Anterior cingulate cortex (tissue), 58 donors: ENCODE results near the gene PRKG1.

Experiments
- DNase-seq, 58 donors: peaks; one replicate each; lab custom pipeline; 2025; lab: John Stamatoyannopoulos, UW

The PRKG1 gene

DNA sequence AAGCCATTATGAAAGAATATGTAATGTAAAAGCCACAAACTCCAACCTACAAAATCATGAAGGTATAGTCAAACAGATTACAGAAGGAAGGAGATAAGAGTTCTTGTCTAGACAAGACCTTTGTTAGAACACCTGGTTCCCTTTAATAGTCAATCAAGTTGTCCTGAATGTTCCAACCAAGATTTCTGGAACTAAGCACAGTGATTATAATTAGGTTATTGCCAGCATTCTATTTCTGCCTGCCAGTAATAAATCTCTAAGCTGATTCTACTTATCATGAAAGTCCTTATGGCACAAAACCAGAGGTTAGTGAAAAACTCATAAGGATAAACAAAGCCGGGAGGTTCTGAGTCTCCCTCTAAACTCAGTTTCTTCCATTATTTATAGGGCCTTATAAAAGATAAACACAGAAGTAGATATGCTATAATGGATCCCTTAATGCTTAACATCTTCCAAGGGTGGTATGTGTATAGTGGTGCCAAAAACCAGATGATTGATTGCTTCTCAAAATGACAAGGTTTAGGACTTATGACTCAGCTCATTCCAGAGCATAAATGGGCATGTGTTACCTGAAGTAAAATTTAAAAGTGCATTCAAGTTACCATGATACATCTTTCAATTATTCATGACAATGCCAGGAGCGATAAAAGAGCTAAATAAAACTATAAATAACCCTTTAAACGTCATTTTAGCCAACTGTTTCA, 387.9 kb downstream of the PRKG1 start:
- no peak for DNase-seq

- DNase-seq: no peak
Measured at GRCh38 chr10:51468424-51468823, 394.1 kb downstream of the PRKG1 start.

DNA sequence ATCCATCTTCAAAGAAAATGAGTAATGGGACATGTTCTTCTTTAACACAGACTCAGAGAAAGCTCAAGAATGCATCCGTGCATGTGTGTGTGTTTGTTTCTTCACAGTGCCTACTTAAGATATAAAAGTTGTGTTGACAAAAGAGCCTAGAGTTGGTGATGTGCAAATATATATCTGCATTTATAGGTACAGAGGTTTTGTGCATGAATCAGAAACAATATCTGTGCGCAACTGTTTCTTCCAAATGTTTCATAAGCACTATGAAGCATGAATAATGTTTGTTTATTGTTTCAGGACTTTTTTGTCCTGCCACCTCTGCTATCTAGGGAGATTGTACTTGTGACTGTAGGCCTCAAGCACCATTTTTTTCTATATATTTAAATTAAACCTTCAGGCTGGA, 395.4 kb downstream of the PRKG1 start:
- no peak for DNase-seq

GRCh38 chr10:51471271-51471670, 397.0 kb downstream of the PRKG1 start:
- no peak for DNase-seq

GRCh38 chr10:51472154-51472553, 397.9 kb downstream of the PRKG1 start:
- DNase-seq: no peak

DNA sequence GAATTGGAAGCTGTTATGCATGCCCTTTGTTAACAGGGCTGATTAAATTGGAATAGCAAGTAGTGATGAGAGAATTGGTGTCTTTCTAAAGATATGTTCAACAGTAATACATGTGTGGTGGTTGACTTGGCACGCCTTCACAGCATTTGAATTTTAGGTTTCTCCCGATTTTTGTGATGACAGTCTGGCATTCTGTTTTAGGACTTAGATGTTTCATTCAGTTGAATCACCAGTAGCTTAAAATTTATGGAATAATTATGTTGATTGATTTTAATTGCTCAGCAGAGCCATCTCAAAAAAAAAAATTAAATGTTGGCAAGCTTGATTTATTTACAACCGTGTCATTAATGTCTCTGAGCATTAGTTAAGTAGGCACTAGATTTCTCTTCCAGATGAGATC, 405.4 kb downstream of the PRKG1 start:
- DNase-seq: no peak

- DNase-seq: no peak
Measured at GRCh38 chr10:51485668-51486067, 411.4 kb downstream of the PRKG1 start.

- DNase-seq: no peak
Measured at GRCh38 chr10:51487576-51487975, 413.3 kb downstream of the PRKG1 start.

DNA sequence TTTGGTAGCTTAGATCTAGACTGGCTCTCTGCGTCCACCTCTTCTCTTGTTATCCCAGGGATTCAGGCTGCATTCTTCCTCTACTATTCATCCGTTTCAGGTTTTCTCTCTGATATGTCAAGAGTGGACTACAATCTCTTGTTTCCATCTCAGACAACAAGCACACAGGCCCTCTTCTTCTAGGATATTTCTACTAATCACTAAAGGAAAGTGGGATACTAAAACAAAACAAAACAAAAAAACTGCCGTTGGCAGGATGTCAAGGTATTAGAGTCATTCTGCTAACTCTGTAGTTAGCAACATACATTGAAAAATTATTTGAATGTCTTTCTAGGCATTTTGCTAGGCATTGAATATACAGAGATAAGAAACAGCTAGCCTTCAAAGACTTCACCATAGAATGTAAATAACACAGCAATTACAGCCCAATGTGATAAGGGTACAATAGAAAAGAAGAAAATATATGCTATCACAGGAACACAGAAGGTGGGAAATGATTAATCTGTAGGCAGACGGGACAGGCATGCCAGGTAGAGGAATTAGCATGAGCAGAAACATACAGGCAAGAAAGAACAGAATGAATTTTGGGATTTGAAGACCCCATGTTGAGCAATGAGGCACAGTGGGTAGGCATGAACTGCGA, 414.6 kb downstream of the PRKG1 start:
- no peak for DNase-seq

- DNase-seq: no peak
Measured at GRCh38 chr10:51498424-51498823, 424.1 kb downstream of the PRKG1 start.

GRCh38 chr10:51501396-51501795, 427.1 kb downstream of the PRKG1 start:
- DNase-seq: peak in 3 of 58 donors; percentile 4 to 42 (median 4)

GRCh38 chr10:51502124-51502523, 427.8 kb downstream of the PRKG1 start:
- DNase-seq: no peak

- DNase-seq: no peak
Measured at GRCh38 chr10:51503378-51503777, 429.1 kb downstream of the PRKG1 start.

DNA sequence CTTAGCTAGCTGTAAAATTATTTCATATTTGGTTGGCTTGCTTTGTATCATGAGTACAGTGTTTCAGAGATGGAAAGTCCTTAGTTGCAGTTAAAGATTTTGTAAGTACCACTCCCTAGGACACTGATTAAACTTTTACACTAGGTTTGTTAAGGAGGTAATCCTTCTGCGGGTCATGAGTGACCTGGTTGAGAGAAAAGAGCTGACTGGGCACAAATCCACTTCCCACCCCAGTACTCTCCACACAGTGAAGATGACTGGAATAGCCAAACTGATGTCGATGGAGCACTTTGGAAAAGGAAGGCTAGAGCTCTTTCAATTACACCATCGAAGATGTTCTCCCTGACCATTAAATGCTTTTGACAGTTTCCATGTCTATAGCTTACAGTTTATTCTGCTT, 433.2 kb downstream of the PRKG1 start:
- DNase-seq: no peak

- no peak for DNase-seq
Measured at GRCh38 chr10:51508156-51508555, 433.9 kb downstream of the PRKG1 start.

GRCh38 chr10:51510231-51510630, 435.9 kb downstream of the PRKG1 start:
- DNase-seq: no peak

DNA sequence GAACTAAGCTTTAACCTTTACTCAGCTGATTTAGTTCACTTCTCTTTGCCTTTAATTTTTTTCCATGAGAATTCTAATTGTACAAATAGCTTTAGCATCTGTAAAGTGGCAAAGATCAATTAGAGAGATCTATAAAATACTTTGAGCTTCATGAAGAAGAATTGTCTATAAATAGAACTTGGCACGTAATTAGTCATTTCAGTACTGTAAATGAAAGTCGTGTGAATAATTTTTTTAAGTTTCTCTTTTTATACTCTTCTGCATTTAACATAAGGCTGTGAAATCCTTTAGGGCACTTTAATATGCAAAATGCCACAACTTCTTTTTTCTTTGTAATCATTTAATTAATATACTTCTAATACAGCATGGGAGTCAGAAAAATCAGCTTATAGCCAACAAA, 447.3 kb downstream of the PRKG1 start:
- no peak for DNase-seq

DNA sequence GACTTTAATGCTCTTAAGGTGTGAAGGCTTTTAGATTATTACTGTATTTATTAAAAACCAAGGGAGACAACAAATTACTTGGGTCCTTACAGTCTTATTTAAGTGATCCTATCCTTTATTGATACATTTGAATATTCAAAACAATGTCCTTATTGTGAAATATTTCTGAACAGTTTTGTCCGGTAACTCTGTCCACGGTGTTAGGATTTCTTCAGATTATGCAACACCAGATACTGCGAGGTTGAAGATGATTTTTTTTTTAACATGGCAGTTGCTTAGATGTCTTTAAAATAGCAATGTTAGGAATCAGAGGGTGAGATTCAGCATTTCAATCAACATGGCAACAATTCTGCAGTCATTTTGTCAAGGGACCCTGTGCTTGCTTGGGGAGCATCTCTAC, 448.6 kb downstream of the PRKG1 start:
- DNase-seq: no peak

- no peak for DNase-seq
Measured at GRCh38 chr10:51523440-51523839, 449.2 kb downstream of the PRKG1 start.

DNA sequence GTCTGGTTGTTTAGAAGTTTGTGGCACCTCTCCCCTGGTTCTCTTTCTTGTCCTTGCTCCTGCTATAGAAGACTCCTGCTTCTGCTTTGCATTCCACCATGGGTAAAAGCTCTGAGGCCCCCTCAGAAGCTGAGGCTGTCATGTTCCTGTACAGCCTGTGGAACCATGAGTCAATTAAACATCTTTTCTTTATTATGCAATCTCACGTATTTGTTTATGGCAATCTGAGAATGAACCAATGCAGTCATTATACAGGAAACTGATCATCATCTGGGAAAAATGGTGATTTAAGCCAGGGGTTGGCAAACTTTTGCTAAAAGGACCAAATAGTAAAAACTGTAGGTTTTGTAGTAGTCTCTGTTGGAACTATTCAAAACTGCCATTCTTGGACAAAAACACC, 449.8 kb downstream of the PRKG1 start:
- no peak for DNase-seq

DNA sequence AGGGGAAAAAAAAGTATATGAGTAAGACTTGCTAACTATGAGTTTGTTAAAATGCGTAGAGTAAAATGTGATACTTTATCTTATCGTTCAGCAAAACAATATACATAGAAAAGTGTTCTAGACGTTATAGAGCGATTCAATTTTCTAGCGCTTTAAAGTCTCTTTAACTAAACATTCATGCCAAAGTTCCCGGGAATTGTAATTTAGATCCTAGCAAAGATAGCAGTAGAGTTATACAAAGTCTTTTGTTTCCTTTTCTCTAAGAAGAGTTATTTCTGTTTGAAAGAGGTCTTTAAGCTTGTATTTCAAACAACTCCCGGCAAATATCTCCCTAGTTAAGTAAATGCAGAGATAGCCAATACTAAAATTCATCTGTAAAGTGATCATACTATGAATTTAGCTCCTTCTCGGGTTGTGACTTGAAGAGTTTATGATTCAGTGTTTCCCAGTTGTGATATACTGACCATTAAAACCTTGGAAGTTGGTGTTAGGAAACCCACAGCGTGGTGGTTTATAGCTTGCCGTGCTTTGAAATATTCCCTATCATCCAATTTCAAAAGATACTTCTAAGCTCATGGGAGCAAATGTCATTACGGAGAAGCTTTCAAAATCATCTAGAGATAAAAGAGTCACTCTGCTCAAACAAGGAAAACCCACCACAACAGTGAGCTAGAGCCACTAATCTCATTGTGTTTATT, 453.4 kb downstream of the PRKG1 start:
- DNase-seq: no peak

DNA sequence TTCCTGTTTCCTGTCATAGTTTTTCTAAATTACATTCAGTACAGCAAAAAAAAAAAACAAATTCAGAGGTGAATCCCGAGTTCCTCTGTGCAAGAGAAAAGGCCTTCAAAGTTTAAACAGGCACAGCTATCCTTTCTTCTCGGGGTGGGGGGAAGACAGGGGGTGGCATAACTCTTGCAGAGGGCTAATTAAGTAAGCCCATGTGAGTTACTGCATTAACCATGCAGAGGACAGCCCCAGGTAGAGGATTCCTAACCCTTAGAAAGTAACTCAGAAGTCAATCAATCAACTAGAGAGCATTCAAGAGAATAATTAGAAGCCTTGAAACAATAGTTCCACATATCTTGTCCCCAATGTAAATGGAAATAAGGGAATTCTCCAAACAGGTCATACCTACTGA, 454.2 kb downstream of the PRKG1 start:
- no peak for DNase-seq
